GM23248 (cell line): Measurements from ENCODE around the gene FAM114A1.

Experiments used
- EZH2 ChIP-seq: fragments of 200-600 bp; sonication (generic); IDR thresholded peaks from 2 replicates; pipeline ENCODE4 v1.6.1; 2018; ENCODE audit warnings: antibody characterized with exemption, mild to moderate bottlenecking; ENCODE audit not compliant: insufficient read depth, poor library complexity, severe bottlenecking
- EZH2phosphoT487 ChIP-seq: fragments of 200-600 bp; sonication (generic); IDR thresholded peaks from 2 replicates; pipeline ENCODE4 v1.6.1; 2018; ENCODE audit warnings: antibody characterized with exemption, moderate library complexity, mild to moderate bottlenecking, low read depth; ENCODE audit not compliant: insufficient read depth

DNA sequence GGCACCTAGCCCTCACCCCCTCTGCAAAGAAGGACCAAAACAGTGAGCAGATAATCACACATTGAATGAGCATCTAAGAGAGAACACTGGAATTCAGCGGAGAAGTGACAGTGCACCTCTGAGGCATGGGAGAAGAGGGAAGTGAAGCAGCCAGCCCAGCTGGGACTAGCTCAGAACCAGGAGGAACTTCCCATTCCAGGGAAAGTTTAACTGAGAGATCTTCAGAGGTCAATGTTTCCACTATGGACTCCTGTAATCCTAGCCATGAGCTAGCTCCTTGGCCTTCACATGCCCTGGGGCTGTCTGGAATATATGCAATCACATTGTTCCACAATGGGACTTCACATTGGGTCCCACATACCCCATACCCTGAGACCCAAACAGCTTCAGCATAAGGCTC, 35.4 kb upstream of the FAM114A1 start:
- TF ChIP-seq EZH2phosphoT487 (no peak), EZH2 (no peak)
